Natural killer cell (primary cell): Measurements from ENCODE around the gene POU2F1. TPM values are rescaled to one million over a fixed set of nuclear protein-coding genes. Genes with fewer than 3 reads are reported as not detected.

Source experiments
- ATAC-seq, 3 donors: fragments of 150-1000 bp in 2 of 3; fragments of 200-7000 bp in 1 of 3; cut with Tn5 transposase; 1 replicate in 1 of 3; 2 replicates in 2 of 3; pipeline ENCODE4 v1.10.0; 2021; ENCODE audit warnings: mild to moderate bottlenecking in 2 of 3, moderate library complexity in 2 of 3
- DNase-seq, 2 donors: peaks; one replicate each; pipeline versions ENCODE4 v3.0.0 to v3.0.0-alpha.2; 2013 to 2021; ENCODE audit warnings: mixed read lengths in 1 of 2
- H3K27ac ChIP-seq: one replicate; pipeline ENCODE4 v1.5.1; 2013; ENCODE audit warnings: mild to moderate bottlenecking, low read length
- H3K27me3 ChIP-seq: one replicate; pipeline ENCODE4 v1.6.1; 2013; ENCODE audit warnings: low read length; ENCODE audit not compliant: control insufficient read depth, insufficient read depth
- H3K36me3 ChIP-seq: one replicate; pipeline ENCODE4 v1.6.1; 2013; ENCODE audit warnings: low read length; ENCODE audit not compliant: control insufficient read depth, insufficient read depth
- H3K4me1 ChIP-seq: one replicate; pipeline ENCODE4 v1.6.1; 2013; ENCODE audit warnings: low read length; ENCODE audit not compliant: control insufficient read depth, insufficient read depth
- H3K4me3 ChIP-seq: one replicate; pipeline ENCODE4 v1.5.1; 2013; ENCODE audit warnings: low read length
- H3K9me3 ChIP-seq: one replicate; pipeline ENCODE4 v1.6.1; 2013; ENCODE audit warnings: low read length; ENCODE audit not compliant: control insufficient read depth, insufficient read depth
- H3K27ac Mint-ChIP-seq, 2 donors: one replicate each; pipeline ENCODE4 v1.8.0; 2022; ENCODE audit warnings: mild to moderate bottlenecking in 2 of 2, mixed read lengths in 2 of 2, moderate library complexity in 1 of 2
- H3K27me3 Mint-ChIP-seq, 2 donors: one replicate each; pipeline ENCODE4 v1.8.0; 2022; ENCODE audit warnings: low read depth in 2 of 2, mixed read lengths in 2 of 2
- H3K36me3 Mint-ChIP-seq: one replicate; pipeline ENCODE4 v1.8.0; 2022; ENCODE audit warnings: mixed read lengths
- H3K4me1 Mint-ChIP-seq, 2 donors: one replicate each; pipeline ENCODE4 v1.8.0; 2022; ENCODE audit warnings: mixed read lengths in 2 of 2
- H3K4me3 Mint-ChIP-seq: one replicate; pipeline ENCODE4 v1.8.0; 2022; ENCODE audit warnings: mild to moderate bottlenecking, moderate library complexity, mixed read lengths
- H3K9me3 Mint-ChIP-seq, 2 donors: one replicate each; pipeline ENCODE4 v1.8.0; 2022; ENCODE audit warnings: mixed read lengths in 2 of 2
- CTCF ChIP-seq: fragments of 200-600 bp; IDR thresholded peaks from one replicate; pipeline ENCODE4 v1.8.0; 2022; ENCODE audit warnings: antibody characterized with exemption
- WGBS: methylation state at CpG from one replicate; pipeline ENCODE4 v1.1.7; 2013; ENCODE audit warnings: missing lambda C conversion rate; ENCODE audit not compliant: insufficient coverage; 5-methylcytosine and 5-hydroxymethylcytosine counted together
- intact Hi-C: fragments of 100-400 bp; cut with micrococcal nuclease; formaldehyde crosslinking; loops from one replicate; pipeline ENCODE4 v1.14.2; 2022
- total RNA-seq, 4 donors: library from RNA; stranded (reverse); fragments of 120-200 nt in 1 of 4; gene quantifications; one replicate each; pipeline versions ENCODE4 v1.2.3 to v1.2.4, GENCODE V29; 2013 to 2022

The POU2F1 gene
- total RNA-seq, 3 donors from 2014 or later (not counting 1 experiment from before 2014, with no cell fraction given), result 39.8 to 44.6 (median 40.9) TPM

GRCh38 chr1:167375949-167376348 is 155.3 kb downstream of the POU2F1 start:
- Mint-ChIP-seq H3K36me3 (no peaks in the 10 kb centered on the region), H3K4me3 (no peak overlapping the region), H3K4me1 (no peaks in the 10 kb centered on the region), H3K27ac (no peak overlapping the region), H3K27me3 (no peaks in the 10 kb centered on the region), H3K9me3 (no peaks in the 10 kb centered on the region)
- intact Hi-C loops, result no loop called here
- ATAC-seq (no peak), DNase-seq (no peak)
- no peaks in the 10 kb centered on the region for H3K9me3 ChIP-seq
- H3K36me3 ChIP-seq, result peaks cover 12% of the 10 kb centered on the region
- H3K27me3 ChIP-seq, result no peaks in the 10 kb centered on the region
- no peak overlapping the region for H3K4me3 ChIP-seq
- no peaks in the 10 kb centered on the region for H3K4me1 ChIP-seq
- WGBS, result 100% methylated on average over 4 of the region's 5 CpGs
- no peak overlapping the region for H3K27ac ChIP-seq
- TF ChIP-seq CTCF, result no peak

GRCh38 chr1:167387251-167387910 is 166.7 kb downstream of the POU2F1 start:
- H3K4me1 ChIP-seq, result no peaks in the 10 kb centered on the region
- no peaks in the 10 kb centered on the region for H3K27me3 ChIP-seq
- no peak for ATAC-seq
- H3K4me3 Mint-ChIP-seq, result no peak overlapping the region
- H3K27ac ChIP-seq, result no peak overlapping the region
- peaks cover 14% of the 10 kb centered on the region for H3K36me3 ChIP-seq
- no peaks in the 10 kb centered on the region for H3K4me1 Mint-ChIP-seq
- no peak for TF ChIP-seq CTCF
- no peaks in the 10 kb centered on the region for H3K27me3 Mint-ChIP-seq
- H3K36me3 Mint-ChIP-seq, result peaks cover 14% of the 10 kb centered on the region
- no peak overlapping the region for H3K4me3 ChIP-seq
- H3K27ac Mint-ChIP-seq, result no peak overlapping the region
- intact Hi-C loops, result no loop called here
- no peak for DNase-seq
- 96% methylated on average over 7 of the region's 7 CpGs for WGBS
- H3K9me3 ChIP-seq, result no peaks in the 10 kb centered on the region
- no peaks in the 10 kb centered on the region for H3K9me3 Mint-ChIP-seq

GRCh38 chr1:167388976-167389375 is 168.3 kb downstream of the POU2F1 start:
- no peak for ATAC-seq
- no peaks in the 10 kb centered on the region for H3K9me3 Mint-ChIP-seq
- H3K4me1 Mint-ChIP-seq, result no peaks in the 10 kb centered on the region
- H3K27ac ChIP-seq, result no peak overlapping the region
- H3K4me3 Mint-ChIP-seq, result no peak overlapping the region
- no peaks in the 10 kb centered on the region for H3K4me1 ChIP-seq
- H3K36me3 ChIP-seq, result peaks cover 13% of the 10 kb centered on the region
- H3K36me3 Mint-ChIP-seq, result peaks cover 8% of the 10 kb centered on the region
- no peaks in the 10 kb centered on the region for H3K9me3 ChIP-seq
- H3K27me3 Mint-ChIP-seq, result no peaks in the 10 kb centered on the region
- no peak overlapping the region for H3K27ac Mint-ChIP-seq
- intact Hi-C loops, result no loop called here
- no CpG with 5 or more reads among the region's 1 CpG for WGBS
- H3K4me3 ChIP-seq, result no peak overlapping the region
- no peak for TF ChIP-seq CTCF
- no peak for DNase-seq
- no peaks in the 10 kb centered on the region for H3K27me3 ChIP-seq

- no peak overlapping the region for H3K27ac ChIP-seq
- DNase-seq (no peak), ATAC-seq (no peak)
- Mint-ChIP-seq H3K9me3 (no peaks in the 10 kb centered on the region), H3K4me3 (no peak overlapping the region), H3K4me1 (no peaks in the 10 kb centered on the region), H3K27me3 (no peaks in the 10 kb centered on the region), H3K27ac (no peak overlapping the region), H3K36me3 (peaks cover 6% of the 10 kb centered on the region)
- H3K4me1 ChIP-seq, result no peaks in the 10 kb centered on the region
- no peaks in the 10 kb centered on the region for H3K27me3 ChIP-seq
- no peak overlapping the region for H3K4me3 ChIP-seq
- intact Hi-C loops, result no loop called here
- TF ChIP-seq CTCF, result no peak
- H3K36me3 ChIP-seq, result peaks cover 14% of the 10 kb centered on the region
- no peaks in the 10 kb centered on the region for H3K9me3 ChIP-seq
- 100% methylated on average over 5 of the region's 7 CpGs for WGBS
Measured at GRCh38 chr1:167392200-167392696, 171.6 kb downstream of the POU2F1 start.
